GM12878 (cell line): ENCODE measurements around the gene MRPL54.

Experiments used
- BRCA1 ChIP-seq: IDR thresholded peaks from 2 replicates; pipeline ENCODE4 v1.6.1; 2011; ENCODE audit warnings: low read depth, low read length, improper control_type of control experiment
- CTCF ChIP-seq, 3 experiments: IDR thresholded peaks in 2 of 3; conservative IDR thresholded peaks in 1 of 3; 2 replicates each; pipeline ENCODE4 v1.5.1; 2011; ENCODE audit warnings: low read depth in 3 of 3, low read length in 3 of 3, mild to moderate bottlenecking in 3 of 3, control low read depth in 2 of 3, moderate library complexity in 2 of 3, inconsistent platforms in 1 of 3, mixed read lengths in 1 of 3; ENCODE audit not compliant: control insufficient read depth in 2 of 3, insufficient read depth in 1 of 3; ENCODE audit errors: extremely low read depth in 1 of 3
- DPF2 ChIP-seq: fragments of 450-650 bp; IDR thresholded peaks from 2 replicates; pipeline ENCODE4 v1.6.1; 2017; ENCODE audit warnings: mild to moderate bottlenecking
- JUND ChIP-seq: IDR thresholded peaks from 2 replicates; pipeline ENCODE4 v1.6.1; 2012; ENCODE audit warnings: low read depth, mild to moderate bottlenecking, low read length, improper control_type of control experiment, moderate library complexity
- NR2F1 ChIP-seq: fragments of 450-650 bp; conservative IDR thresholded peaks from 2 replicates; pipeline ENCODE4 v1.6.1; 2017; ENCODE audit warnings: mild to moderate bottlenecking
- POLR2AphosphoS5 ChIP-seq: IDR thresholded peaks from 2 replicates; pipeline ENCODE4 v1.6.1; 2011; ENCODE audit warnings: mild to moderate bottlenecking, low read length, inconsistent platforms
- RBBP5 ChIP-seq: fragments of 200-600 bp; sonication (generic); conservative IDR thresholded peaks from 2 replicates; pipeline ENCODE4 v1.6.1; 2016

- no peak for TF ChIP-seq BRCA1
- no peak for TF ChIP-seq NR2F1
- TF ChIP-seq CTCF (IDR thresholded peaks at IDR 0.05 in 2 of 3, conservative IDR thresholded peaks at IDR 0.05 in 1 of 3; ENCODE audit: control insufficient read depth in 2 of 3, extremely low read depth in 1 of 3, insufficient read depth in 1 of 3, low read depth in 3 of 3, low read length in 3 of 3), result no peak
- no peak for TF ChIP-seq POLR2AphosphoS5
- TF ChIP-seq RBBP5, result no peak
- TF ChIP-seq DPF2, result no peak
- TF ChIP-seq JUND, result no peak
Measured at GRCh38 chr19:3720349-3720917, 42.0 kb upstream of the MRPL54 start.
